ENCODE data around the gene ANKUB1.

ANKUB1 gene

DNA sequence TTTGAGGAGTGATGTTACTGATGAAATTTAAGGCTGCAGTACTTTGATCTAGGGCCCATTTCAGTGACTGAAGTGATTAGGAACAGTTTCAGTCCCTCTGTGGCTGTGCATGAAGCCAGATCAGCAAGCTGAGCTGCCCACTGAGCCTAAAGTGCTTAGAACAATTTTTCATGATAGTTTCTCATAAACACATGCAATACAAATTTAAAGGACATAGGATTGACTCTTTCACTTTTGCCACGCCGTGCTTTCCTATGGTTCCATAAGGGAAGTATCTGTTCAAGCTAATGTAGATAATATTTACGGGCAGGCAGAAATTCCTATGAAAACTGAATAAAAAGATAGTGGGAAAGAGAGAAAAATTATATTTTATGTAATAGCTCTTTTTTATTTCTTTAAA lies 10.6 kb downstream of the ANKUB1 start:
- TF ChIP-seq, protein P1, sequence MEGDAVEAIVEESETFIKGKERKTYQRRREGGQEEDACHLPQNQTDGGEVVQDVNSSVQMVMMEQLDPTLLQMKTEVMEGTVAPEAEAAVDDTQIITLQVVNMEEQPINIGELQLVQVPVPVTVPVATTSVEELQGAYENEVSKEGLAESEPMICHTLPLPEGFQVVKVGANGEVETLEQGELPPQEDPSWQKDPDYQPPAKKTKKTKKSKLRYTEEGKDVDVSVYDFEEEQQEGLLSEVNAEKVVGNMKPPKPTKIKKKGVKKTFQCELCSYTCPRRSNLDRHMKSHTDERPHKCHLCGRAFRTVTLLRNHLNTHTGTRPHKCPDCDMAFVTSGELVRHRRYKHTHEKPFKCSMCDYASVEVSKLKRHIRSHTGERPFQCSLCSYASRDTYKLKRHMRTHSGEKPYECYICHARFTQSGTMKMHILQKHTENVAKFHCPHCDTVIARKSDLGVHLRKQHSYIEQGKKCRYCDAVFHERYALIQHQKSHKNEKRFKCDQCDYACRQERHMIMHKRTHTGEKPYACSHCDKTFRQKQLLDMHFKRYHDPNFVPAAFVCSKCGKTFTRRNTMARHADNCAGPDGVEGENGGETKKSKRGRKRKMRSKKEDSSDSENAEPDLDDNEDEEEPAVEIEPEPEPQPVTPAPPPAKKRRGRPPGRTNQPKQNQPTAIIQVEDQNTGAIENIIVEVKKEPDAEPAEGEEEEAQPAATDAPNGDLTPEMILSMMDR (IDR thresholded peaks at IDR 0.05) = no peak

DNA sequence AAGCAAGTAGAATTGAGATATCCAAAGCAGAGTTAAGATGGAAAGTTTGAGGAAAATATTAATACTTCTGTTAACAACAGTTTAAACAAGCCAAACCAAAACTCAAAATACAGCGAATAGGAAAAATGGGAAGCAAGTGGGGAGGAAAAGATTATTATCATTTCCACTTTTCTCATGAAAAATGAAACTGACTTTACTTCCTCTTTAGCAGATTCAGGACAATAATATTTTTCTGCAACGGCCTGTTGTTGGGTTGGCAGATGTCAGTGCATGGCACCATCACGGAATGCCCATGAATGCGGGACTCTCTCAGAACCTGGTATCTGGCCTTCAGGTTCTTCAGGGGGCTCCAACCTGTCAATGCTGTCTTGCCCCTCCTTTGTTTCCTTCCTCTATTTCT lies 11.1 kb downstream of the ANKUB1 start:
- TF ChIP-seq, protein P1 (IDR thresholded peaks at IDR 0.05) = no peak

DNA sequence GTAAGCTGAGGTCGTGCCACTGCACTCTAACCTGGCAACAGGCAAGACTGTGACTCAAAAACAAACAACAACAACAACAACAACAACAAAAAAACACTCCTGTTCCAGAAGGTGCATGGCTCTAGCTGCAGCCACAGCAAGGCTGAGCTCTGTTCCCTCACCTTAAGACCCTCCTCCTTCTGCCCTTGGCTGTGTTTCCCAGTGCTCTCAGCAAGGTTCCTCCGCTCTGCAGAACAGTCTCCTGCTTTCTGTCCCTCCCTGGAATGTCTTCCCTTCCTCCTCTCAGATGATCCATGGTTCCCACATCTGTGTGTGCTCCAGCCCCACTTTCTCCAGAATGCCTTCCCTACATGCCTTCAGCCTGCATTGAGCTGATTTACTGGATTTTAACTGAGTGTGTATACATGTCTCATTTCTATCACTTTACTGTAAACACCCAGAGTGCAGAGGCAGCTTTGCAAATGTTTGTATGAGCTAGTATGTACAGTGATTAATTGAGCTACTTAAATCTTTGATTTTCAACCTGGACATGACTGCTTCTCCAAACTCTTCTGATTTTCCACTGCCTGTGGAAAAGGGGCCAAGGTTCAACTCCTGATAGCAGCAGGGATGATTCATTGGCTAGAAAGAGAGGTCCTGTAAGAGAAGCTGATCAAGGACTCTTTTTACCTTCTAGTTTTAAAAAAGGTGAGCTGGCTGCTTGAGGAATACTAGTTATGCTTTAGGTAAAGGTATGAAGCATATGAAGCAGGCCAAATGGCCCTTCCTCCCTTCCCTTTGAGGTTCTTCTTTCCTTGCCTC lies 14.7 kb downstream of the ANKUB1 start:
- TF ChIP-seq, protein P1 (IDR thresholded peaks at IDR 0.05) = no peak

DNA sequence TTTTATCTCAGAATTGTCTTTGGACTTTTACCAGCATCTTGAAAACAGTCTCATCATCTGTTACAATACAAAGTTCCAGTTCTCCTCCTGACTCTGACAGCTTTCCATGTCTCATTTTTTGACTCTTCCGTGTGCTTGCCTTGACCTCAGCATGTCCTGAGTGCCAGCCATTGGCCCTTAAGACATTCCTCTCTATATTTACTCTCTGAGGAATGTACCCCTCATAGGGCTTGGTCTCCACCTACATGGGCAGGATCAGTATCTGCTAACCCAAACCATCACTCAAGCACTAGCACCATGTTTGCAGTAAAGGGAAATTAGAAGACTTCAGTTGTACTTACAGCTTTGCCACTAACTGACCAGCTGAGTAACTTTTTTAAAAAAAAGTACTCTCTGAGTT lies 16.2 kb downstream of the ANKUB1 start:
- TF ChIP-seq, protein P1 (IDR thresholded peaks at IDR 0.05) = no peak

DNA sequence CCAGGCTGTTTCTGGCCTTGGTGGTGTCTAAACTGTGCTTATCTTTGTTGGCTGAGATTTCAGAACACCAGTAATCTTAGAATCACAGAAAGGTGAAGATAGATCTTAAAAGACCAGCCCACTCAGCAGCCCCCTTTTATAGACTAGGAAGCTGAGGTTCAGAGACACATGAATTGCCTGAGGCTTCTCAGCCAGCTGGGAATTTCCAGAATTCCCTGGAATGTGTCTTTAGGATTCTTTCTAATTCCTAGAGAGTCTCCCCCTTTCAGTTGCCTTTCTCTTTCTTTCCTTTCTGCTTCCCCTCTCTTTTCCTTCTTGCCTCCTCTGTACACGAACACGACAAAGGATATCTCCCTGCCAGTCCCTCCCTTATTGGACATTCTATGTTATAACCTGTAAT lies 19.5 kb downstream of the ANKUB1 start:
- TF ChIP-seq, protein P1 (IDR thresholded peaks at IDR 0.05) = no peak

DNA sequence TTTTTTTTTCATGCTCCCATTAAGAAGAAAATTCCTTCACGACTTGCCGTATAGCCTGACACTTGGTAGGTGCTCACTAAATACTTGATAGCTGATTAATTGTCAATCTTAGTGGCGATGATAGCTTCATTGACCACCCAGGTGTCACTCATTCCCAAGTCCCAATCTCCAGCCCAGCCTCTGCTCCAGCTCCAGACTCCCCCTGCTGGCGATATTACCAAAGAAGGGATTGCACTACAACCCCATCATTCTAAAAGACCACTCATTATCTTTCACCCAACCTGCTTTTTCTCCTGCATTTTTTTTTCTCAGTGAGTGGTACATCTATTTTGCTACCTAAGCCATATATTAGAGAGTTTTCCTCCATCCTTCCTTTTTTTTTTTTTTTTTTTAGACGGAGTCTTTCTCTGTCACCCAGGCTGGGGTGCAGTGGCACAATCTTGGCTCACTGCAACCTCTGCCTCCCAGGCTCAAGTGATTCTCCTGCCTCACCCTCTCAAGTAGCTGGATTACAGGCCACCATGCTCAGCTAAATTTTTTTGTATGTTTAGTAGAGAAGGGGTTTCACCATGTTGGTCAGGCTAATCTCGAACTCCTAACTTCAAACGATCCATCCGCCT lies 20.6 kb downstream of the ANKUB1 start:
- TF ChIP-seq, protein P1 (IDR thresholded peaks at IDR 0.05) = peak; percentile 93

DNA sequence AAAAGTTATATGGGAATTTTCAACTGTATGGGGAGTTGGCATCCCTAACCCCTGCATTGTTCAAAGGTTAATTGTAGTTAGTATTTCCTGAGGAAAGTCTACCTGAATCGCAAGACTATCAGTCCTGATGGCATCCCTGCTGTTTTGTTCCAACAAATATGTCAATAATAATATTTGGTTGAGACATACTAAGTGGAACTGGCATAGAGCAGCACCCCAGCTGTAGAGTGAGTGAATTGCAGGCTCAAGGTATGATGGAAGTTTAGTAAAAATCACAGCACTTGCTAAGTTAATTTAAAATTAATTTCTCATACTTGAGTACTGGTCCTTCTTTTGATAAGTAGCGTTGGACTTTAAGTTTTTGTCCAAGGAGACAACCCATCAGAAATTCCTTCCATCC lies 22.1 kb downstream of the ANKUB1 start:
- TF ChIP-seq, protein P1 (IDR thresholded peaks at IDR 0.05) = no peak
